GM23338 (cell line): ENCODE data around the gene MED16.
"Not testable (repeated sequence)": the region's sequence is repeated elsewhere in the genome, so short reads cannot be mapped to it uniquely, and the experiment has no call there.

Experiments
- CREB1 ChIP-seq: fragments of 250-450 bp; sonication (Bioruptor Pico); IDR thresholded peaks from 2 replicates; pipeline ENCODE4 v1.5.0; 2020; ENCODE audit warnings: low read depth, mild to moderate bottlenecking, moderate library complexity
- EZH2 ChIP-seq: fragments of 200-600 bp; sonication (generic); IDR thresholded peaks from one replicate; pipeline ENCODE4 v1.8.0; 2017; ENCODE audit warnings: antibody characterized with exemption, mild to moderate bottlenecking, low read depth; ENCODE audit not compliant: unreplicated experiment
- EZH2phosphoT487 ChIP-seq: fragments of 200-600 bp; sonication (generic); IDR thresholded peaks from one replicate; pipeline ENCODE4 v1.8.1; 2018; ENCODE audit warnings: antibody characterized with exemption; ENCODE audit not compliant: unreplicated experiment
- JUNB ChIP-seq: IDR thresholded peaks from one replicate; pipeline ENCODE4 v1.6.1; 2016; ENCODE audit warnings: antibody characterized with exemption; ENCODE audit not compliant: unreplicated experiment
- NANOG ChIP-seq: IDR thresholded peaks from 2 replicates; pipeline ENCODE4 v1.6.1; 2016; ENCODE audit warnings: antibody characterized with exemption, borderline replicate concordance
- POLR2AphosphoS5 ChIP-seq: IDR thresholded peaks from 2 replicates; pipeline ENCODE4 v1.6.1; 2016; ENCODE audit warnings: antibody characterized with exemption, low read depth
- STAT1 ChIP-seq: IDR thresholded peaks from one replicate; pipeline ENCODE4 v1.6.1; 2016; ENCODE audit warnings: antibody characterized with exemption; ENCODE audit not compliant: unreplicated experiment
- TF ChIP-seq, protein P1 (sequence below), 2 experiments: fragments of 200-600 bp in 1 of 2; sonication (generic) in 1 of 2; conservative IDR thresholded peaks; 2 replicates each; pipeline versions ENCODE4 v1.5.1 to v1.6.1; 2016 to 2017; ENCODE audit warnings: antibody characterized with exemption in 2 of 2, low read depth in 2 of 2, mild to moderate bottlenecking in 2 of 2, moderate library complexity in 1 of 2
- TF ChIP-seq, protein P2 (sequence below): IDR thresholded peaks from one replicate; pipeline ENCODE4 v1.6.1; 2018; ENCODE audit warnings: antibody characterized with exemption; ENCODE audit not compliant: unreplicated experiment
- TF ChIP-seq, protein P3 (sequence below): IDR thresholded peaks from 2 replicates; pipeline ENCODE4 v1.6.1; 2016; ENCODE audit warnings: antibody characterized with exemption

DNA sequence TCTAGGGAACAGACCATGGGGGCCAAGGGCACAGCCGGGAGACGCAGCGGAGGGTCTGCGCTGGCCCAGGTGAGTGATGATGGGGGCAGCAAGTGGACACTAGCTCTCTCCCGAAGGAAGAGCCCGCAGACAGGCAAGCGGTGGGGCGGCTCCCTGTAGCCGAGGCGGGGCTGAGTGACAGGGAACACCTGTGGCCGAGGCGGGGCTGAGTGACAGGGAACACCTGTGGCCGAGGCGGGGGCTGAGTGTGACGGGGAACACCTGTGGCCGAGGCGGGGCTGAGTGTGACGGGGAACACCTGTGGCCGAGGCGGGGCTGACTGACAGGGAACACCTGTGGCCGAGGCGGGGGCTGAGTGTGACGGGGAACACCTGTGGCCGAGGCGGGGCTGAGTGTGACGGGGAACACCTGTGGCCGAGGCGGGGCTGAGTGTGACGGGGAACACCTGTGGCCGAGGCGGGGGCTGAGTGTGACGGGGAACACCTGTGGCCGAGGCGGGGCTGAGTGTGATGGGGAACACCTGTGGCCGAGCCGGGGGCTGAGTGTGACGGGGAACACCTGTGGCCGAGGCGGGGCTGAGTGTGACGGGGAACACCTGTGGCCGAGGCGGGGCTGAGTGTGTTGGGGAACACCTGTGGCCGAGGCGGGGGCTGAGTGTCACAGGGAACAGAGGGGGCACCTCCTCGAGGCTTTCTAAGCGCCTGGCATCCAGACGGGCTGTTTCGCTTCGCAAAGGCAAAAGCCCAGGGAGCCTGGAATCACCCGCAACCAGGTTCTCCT lies 1.4 kb downstream of the MED16 start:
- TF ChIP-seq, protein P1, sequence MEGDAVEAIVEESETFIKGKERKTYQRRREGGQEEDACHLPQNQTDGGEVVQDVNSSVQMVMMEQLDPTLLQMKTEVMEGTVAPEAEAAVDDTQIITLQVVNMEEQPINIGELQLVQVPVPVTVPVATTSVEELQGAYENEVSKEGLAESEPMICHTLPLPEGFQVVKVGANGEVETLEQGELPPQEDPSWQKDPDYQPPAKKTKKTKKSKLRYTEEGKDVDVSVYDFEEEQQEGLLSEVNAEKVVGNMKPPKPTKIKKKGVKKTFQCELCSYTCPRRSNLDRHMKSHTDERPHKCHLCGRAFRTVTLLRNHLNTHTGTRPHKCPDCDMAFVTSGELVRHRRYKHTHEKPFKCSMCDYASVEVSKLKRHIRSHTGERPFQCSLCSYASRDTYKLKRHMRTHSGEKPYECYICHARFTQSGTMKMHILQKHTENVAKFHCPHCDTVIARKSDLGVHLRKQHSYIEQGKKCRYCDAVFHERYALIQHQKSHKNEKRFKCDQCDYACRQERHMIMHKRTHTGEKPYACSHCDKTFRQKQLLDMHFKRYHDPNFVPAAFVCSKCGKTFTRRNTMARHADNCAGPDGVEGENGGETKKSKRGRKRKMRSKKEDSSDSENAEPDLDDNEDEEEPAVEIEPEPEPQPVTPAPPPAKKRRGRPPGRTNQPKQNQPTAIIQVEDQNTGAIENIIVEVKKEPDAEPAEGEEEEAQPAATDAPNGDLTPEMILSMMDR (conservative IDR thresholded peaks at IDR 0.05; ENCODE audit: low read depth in 2 of 2), result not testable (repeated sequence)
- TF ChIP-seq EZH2phosphoT487, POLR2AphosphoS5, CREB1, EZH2, STAT1, JUNB, NANOG: not testable (repeated sequence)
- TF ChIP-seq, protein P2, sequence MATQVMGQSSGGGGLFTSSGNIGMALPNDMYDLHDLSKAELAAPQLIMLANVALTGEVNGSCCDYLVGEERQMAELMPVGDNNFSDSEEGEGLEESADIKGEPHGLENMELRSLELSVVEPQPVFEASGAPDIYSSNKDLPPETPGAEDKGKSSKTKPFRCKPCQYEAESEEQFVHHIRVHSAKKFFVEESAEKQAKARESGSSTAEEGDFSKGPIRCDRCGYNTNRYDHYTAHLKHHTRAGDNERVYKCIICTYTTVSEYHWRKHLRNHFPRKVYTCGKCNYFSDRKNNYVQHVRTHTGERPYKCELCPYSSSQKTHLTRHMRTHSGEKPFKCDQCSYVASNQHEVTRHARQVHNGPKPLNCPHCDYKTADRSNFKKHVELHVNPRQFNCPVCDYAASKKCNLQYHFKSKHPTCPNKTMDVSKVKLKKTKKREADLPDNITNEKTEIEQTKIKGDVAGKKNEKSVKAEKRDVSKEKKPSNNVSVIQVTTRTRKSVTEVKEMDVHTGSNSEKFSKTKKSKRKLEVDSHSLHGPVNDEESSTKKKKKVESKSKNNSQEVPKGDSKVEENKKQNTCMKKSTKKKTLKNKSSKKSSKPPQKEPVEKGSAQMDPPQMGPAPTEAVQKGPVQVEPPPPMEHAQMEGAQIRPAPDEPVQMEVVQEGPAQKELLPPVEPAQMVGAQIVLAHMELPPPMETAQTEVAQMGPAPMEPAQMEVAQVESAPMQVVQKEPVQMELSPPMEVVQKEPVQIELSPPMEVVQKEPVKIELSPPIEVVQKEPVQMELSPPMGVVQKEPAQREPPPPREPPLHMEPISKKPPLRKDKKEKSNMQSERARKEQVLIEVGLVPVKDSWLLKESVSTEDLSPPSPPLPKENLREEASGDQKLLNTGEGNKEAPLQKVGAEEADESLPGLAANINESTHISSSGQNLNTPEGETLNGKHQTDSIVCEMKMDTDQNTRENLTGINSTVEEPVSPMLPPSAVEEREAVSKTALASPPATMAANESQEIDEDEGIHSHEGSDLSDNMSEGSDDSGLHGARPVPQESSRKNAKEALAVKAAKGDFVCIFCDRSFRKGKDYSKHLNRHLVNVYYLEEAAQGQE, result not testable (repeated sequence)
- TF ChIP-seq, protein P3, sequence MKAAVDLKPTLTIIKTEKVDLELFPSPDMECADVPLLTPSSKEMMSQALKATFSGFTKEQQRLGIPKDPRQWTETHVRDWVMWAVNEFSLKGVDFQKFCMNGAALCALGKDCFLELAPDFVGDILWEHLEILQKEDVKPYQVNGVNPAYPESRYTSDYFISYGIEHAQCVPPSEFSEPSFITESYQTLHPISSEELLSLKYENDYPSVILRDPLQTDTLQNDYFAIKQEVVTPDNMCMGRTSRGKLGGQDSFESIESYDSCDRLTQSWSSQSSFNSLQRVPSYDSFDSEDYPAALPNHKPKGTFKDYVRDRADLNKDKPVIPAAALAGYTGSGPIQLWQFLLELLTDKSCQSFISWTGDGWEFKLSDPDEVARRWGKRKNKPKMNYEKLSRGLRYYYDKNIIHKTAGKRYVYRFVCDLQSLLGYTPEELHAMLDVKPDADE, result not testable (repeated sequence)
